Immature natural killer cell (primary cell): Measurements from ENCODE around the gene SPATA21. TPM values are rescaled to one million over a fixed set of nuclear protein-coding genes. Genes with fewer than 3 reads are reported as not detected.
A peak's percentile ranks its signal among the peaks of the same experiment; 100 is the strongest.
"Not testable (repeated sequence)": the region's sequence is repeated elsewhere in the genome, so short reads cannot be mapped to it uniquely, and the experiment has no call there.

ENCODE experiments used
- DNase-seq, 3 donors: peaks; one replicate each; pipeline ENCODE4 v3.0.0; 2022; ENCODE audit warnings: mixed read lengths in 1 of 3
- H3K27ac Mint-ChIP-seq, 6 donors: one replicate each; pipeline ENCODE4 v1.8.0; 2020; ENCODE audit warnings: mixed read lengths in 6 of 6, mild to moderate bottlenecking in 5 of 6, inconsistent platforms in 4 of 6, moderate library complexity in 3 of 6
- H3K27me3 Mint-ChIP-seq, 3 donors: one replicate each; pipeline ENCODE4 v1.8.0; 2020 to 2021; ENCODE audit warnings: low read depth in 3 of 3, mild to moderate bottlenecking in 3 of 3, mixed read lengths in 3 of 3, moderate library complexity in 3 of 3, inconsistent platforms in 1 of 3
- H3K36me3 Mint-ChIP-seq, 3 donors: one replicate each; pipeline ENCODE4 v1.8.0; 2020; ENCODE audit warnings: mixed read lengths in 3 of 3, inconsistent platforms in 2 of 3, mild to moderate bottlenecking in 2 of 3
- H3K4me1 Mint-ChIP-seq, 2 donors: one replicate each; pipeline ENCODE4 v1.8.0; 2020; ENCODE audit warnings: inconsistent platforms in 2 of 2, mild to moderate bottlenecking in 2 of 2, mixed read lengths in 2 of 2, moderate library complexity in 1 of 2
- H3K4me3 Mint-ChIP-seq, 5 donors: one replicate each; pipeline ENCODE4 v1.8.0; 2020; ENCODE audit warnings: mild to moderate bottlenecking in 5 of 5, mixed read lengths in 5 of 5, inconsistent platforms in 3 of 5, moderate library complexity in 3 of 5
- H3K9me3 Mint-ChIP-seq, 6 donors: one replicate each; pipeline ENCODE4 v1.8.0; 2020; ENCODE audit warnings: mild to moderate bottlenecking in 6 of 6, mixed read lengths in 6 of 6, inconsistent platforms in 4 of 6, moderate library complexity in 3 of 6
- polyA plus RNA-seq, 3 donors: library from polyadenylated mRNA; unstranded; fragments of 300-500 nt; fragmentation: Illumina TruSeq; gene quantifications; one replicate each; pipeline ENCODE4 v1.2.3, GENCODE V29; 2021

SPATA21 gene, protein sequence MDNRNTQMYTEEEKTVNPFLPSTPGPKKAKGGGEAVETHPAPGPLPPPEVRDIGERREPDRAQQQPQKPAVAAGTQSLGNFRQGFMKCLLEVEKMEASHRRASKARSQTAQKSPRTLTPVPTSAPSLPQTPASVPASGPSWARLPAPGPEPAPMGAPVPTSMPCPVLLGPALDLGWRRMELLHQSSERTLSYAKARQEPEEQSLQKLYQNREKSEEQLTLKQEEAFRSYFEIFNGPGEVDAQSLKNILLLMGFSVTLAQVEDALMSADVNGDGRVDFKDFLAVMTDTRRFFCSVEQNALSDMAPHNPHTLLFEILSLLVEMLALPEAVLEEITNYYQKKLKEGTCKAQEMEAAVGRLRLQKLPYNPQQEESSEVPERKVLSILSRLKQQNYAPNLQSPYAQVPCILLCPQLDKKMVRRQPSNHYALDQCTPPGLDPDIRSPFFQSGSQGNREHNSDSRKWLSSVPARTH
- not detected for polyA plus RNA-seq

DNA sequence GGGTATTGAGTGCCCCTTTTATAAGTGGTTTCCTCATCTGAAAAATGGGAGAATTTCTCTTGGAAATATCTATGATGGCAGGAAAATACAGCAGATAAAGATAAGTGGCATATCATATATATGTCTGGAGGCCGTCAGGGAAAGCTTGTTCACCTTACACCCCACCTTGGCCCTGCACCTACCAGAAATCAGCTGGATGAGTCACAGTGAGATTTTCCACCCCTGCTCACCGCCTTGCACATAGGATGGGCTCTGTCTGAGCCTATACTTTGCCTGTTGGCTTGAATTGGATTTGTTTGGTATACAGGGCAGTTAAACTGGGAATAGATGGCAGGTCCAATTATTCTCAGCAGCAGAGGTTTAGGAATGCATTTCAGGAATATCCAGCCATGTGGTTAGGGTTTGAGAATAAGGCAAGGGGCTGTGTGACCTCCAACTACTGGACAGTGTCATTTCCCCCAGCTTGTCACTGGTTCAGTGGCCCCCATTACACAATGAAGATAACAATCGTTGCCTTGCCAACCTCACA is at the start of gene SPATA21:
Gene SPATA21 (minus strand): TSS at position 479 of the 529 bp plus-strand sequence. CDS start 6,053 bp downstream, outside the sequence.
- DNase-seq, result no peak
- Mint-ChIP-seq H3K9me3 (no peaks in the 10 kb centered on the region), H3K27me3 (peaks cover 4 to 25% (median 7%) of the 10 kb centered on the region in 3 donors), H3K36me3 (no peaks in the 10 kb centered on the region), H3K4me1 (peaks cover 18 to 22% of the 10 kb centered on the region in 2 donors), H3K4me3 (no peak within 1 kb of the TSS), H3K27ac (peak within 1 kb of the TSS in 1 of 6 donors; percentile 46)

DNA sequence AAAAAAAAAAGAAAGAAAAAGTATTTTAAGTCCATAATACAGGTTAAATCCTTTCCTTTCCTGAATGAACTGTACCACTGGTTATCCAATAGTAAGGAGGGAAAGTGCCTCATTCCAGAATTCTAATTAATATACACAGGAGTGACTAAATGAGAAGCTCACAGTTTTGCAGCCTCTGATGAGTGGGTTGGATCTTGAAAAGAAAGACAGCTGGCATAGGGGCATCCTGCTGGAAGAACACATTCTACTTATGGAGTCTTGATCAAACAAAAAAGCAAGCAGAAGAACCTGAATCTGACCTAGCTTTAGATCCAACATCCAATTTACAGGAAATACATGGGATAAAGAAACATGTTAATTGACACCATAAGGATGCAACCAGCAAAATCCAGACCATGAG is 49.8 kb upstream of the SPATA21 start:
- H3K27me3 Mint-ChIP-seq, H3K4me3 Mint-ChIP-seq, DNase-seq, H3K9me3 Mint-ChIP-seq, H3K4me1 Mint-ChIP-seq, H3K36me3 Mint-ChIP-seq, H3K27ac Mint-ChIP-seq: not testable (repeated sequence)

DNA sequence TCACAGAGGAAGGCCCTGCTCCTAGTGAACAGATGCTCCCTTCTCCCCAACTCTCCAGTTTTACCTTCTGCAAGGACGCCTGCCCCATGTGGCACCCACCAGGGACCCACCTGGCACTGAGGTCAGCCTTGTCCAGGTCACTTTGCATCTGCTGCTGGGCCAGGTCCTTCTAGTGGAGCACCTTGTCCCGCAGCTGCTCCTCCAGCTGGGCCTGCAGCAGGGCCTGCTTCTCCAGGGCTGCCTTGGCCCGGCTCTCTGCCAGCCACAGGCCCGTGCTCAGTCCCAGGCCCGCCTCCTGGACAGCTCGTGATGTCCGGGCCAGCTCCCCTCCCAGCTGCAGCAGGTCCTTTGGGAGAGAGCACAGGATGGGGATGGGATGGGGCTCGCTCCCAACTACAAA is 49.1 kb upstream of the SPATA21 start:
- H3K36me3 Mint-ChIP-seq, H3K4me1 Mint-ChIP-seq, DNase-seq, H3K9me3 Mint-ChIP-seq, H3K27me3 Mint-ChIP-seq, H3K4me3 Mint-ChIP-seq, H3K27ac Mint-ChIP-seq: not testable (repeated sequence)

DNA sequence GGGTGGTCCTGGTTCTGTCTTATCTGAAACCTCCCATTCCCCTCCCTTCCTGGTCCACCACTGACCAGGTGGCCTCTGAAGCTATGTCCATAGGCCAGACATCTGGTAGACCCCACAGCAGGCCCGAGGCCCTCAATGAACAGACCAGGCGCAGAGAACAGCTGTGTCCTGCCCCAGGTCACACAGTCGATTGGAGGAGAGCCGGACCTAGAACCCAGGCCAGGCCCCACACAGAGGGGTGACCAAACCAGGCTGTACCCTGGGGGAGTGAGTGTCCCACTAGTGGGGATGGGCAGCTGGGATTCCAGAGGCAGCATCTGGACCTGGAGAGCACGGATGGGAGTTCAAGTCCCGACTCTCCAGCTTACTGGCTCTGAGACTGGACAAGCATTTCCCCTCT is 47.7 kb upstream of the SPATA21 start:
- Mint-ChIP-seq H3K27ac (no peak overlapping the region), H3K4me3 (no peak overlapping the region), H3K36me3 (peaks cover 5 to 10% (median 9%) of the 10 kb centered on the region in 3 donors), H3K4me1 (no peaks in the 10 kb centered on the region), H3K9me3 (no peaks in the 10 kb centered on the region), H3K27me3 (no peaks in the 10 kb centered on the region)
- no peak for DNase-seq

DNA sequence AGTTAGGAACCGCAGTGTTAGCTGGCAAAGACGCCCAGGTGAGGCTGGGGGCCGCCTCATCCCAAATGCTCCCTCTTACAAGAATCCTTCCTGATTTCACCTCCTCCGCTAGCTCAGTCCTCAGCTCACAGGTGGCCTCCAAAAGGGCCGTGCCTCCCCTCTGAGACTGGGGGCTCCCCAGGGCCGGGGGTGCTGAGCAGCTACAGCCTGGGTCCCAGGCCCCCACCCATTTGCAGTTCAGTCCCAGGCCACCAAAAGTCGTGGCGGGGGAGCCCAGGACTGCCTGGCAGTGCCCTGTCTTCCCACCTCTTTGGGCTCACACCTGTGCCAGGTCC is 47.2 kb upstream of the SPATA21 start:
- no peak overlapping the region for H3K4me3 Mint-ChIP-seq
- no peaks in the 10 kb centered on the region for H3K9me3 Mint-ChIP-seq
- peaks cover 5 to 10% (median 9%) of the 10 kb centered on the region in 3 donors for H3K36me3 Mint-ChIP-seq
- DNase-seq, result no peak
- H3K27me3 Mint-ChIP-seq, result no peaks in the 10 kb centered on the region
- no peaks in the 10 kb centered on the region for H3K4me1 Mint-ChIP-seq
- H3K27ac Mint-ChIP-seq, result no peak overlapping the region

DNA sequence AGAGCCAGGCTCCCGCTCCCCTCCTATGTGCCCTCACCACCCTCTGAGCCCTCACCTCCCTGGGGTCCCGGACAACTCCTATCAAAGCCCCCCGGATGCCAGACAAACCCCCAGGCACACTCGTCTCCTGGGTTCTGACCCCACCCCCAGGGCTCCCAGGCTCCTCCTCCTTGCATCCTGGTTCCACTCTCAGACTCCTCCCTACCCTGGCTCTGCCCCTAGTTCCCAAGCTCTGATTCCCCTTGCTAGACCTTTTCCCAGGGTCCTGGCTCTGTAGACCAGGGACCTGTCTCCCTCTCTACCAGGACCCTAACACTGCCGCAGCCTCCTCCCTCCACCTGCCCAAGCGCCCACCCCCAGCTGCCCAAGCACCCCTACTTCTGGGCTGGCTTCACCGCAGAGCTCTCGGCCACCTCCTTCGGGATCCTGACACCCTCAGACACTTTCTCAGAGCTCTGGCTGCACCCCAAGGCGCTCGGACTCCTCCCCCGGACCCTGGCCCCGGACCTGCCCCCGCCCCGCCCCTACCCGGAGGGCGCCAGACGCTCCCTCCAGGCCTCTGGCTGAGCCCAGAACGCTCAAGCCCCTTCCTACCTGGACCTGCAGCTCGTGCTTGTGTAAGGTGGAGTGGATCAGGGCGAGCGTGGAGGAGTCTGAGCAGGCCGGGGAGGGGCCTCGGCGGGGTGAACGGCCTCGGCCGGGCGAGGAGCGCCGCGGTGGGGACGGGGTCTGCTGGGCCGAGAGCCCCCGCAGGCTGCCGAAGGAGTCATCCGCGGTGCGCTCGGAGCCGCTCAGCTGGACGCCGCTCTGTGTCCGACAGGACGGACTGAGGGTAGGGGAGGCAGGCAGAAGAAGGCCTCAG is 46.6 kb upstream of the SPATA21 start:
- not testable (repeated sequence) for H3K27me3 Mint-ChIP-seq, H3K4me1 Mint-ChIP-seq, H3K27ac Mint-ChIP-seq, H3K36me3 Mint-ChIP-seq, DNase-seq, H3K9me3 Mint-ChIP-seq, H3K4me3 Mint-ChIP-seq

DNA sequence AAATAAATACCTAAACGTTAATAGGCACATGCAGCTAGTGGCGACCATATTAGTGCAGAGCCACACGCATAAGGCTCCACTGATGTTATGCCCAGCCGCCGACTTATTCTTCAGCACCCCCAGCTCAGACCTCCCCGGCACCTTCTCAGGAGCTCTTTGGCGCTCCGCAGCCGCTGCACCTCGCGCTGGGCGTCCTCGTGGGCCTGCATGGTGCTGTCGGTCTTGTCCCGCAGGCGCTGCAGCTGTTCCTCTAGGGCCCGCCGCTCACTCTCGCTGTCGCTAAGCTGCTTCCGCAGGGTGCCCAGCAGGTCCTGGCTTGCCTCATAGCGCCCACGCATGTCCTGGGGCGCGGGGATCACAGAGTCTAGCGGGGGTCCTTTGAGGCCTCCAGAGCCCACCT is 45.9 kb upstream of the SPATA21 start:
- H3K27ac Mint-ChIP-seq, H3K27me3 Mint-ChIP-seq, H3K4me1 Mint-ChIP-seq, H3K4me3 Mint-ChIP-seq, DNase-seq, H3K36me3 Mint-ChIP-seq, H3K9me3 Mint-ChIP-seq: not testable (repeated sequence)

DNA sequence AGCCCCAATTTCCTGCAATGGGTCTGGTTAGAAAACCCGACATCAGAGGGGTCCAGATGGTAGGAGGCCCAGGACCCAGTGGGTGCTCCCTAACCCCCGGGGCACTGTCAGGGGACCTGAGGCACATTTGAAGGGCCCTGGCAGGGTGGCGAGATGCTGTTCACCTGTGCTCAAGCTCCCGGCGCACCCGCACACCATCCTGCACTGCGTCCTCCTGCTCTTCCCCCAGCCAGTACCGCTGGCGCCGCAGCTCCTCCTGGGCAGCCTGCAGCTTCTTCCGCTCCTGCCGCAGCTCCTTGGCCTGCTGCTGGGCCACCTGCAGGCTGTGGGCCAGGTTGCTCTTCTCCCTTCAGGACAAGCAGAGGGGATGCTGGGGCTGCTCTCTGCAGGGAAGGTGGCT is 40.9 kb upstream of the SPATA21 start:
- Mint-ChIP-seq H3K9me3 (no peaks in the 10 kb centered on the region), H3K4me1 (no peaks in the 10 kb centered on the region), H3K27ac (no peak overlapping the region), H3K27me3 (no peaks in the 10 kb centered on the region), H3K4me3 (no peak overlapping the region), H3K36me3 (peaks cover 8 to 20% (median 12%) of the 10 kb centered on the region in 3 donors)
- DNase-seq, result no peak

DNA sequence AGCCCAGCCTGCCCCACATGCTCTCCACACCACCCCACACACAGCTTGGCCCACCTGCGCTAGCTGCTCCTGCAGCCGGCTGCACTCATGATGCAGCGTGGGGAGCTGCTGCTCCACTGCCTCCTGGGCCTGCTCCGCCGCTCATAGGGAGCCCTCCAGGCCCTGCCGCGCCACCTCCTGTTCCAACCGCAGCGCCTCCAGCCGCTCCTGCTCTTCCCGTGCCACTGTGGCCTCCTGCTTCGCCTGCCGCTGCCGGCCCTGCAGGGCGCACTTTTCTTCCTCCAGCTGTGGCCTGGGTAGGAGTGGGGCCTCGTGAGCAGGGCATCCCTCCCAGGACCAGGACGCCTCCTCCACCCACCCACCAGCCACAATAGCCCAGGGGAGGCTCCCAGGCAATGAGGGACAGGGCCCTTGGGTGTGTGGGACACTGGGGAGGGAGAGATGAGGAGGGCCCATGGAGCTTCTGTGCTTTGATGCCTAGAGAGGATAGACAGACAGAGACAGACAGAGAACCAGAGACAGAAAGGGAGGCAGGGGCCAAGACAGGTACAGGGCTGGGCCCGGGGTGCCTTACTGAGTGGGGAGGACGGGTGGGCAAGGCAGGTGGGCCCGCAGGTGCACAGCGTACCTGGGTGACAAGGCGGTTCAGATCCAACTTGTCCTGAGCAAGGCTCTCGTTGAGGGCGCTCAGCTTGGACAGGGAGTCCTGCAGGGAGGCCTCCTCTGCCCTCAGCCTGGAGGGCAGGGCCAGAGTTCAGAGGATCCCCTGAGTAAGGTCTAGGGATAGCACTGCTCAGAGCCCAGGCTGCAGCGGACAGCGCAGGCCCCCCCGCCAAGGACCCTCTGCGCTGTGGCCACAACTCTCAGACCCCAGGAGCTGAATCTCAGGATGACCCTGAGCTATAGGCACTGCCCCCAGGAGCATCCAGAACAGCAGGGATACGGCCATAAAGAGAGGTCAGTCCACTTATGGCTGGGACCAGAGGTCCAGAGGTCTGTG is 38.8 kb upstream of the SPATA21 start:
- not testable (repeated sequence) for H3K4me1 Mint-ChIP-seq, DNase-seq, H3K4me3 Mint-ChIP-seq, H3K27me3 Mint-ChIP-seq, H3K9me3 Mint-ChIP-seq, H3K27ac Mint-ChIP-seq
- peaks cover 10 to 34% (median 15%) of the 10 kb centered on the region in 3 donors for H3K36me3 Mint-ChIP-seq

DNA sequence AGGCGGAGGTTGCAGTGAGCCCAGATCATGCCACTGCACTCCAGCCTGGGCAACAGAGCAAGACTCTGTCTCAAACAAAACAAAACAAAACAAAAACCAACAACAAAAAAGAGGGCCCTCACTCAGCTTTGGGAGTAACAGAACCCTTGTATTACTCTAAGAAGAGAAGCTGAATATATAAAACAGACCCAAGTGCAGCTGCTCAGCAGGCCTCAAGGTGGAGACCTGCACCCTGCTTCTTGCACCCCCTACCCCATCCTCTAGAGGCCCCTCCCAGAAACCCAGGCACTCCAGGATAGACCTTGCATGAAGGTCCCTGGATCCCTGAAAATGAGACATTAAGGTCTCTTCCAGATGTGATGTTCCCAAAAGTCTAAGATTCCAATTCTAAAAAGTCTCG is 37.7 kb upstream of the SPATA21 start:
- H3K4me3 Mint-ChIP-seq, H3K27me3 Mint-ChIP-seq, H3K4me1 Mint-ChIP-seq, H3K9me3 Mint-ChIP-seq, DNase-seq, H3K27ac Mint-ChIP-seq: not testable (repeated sequence)
- peaks cover 5 to 24% (median 10%) of the 10 kb centered on the region in 3 donors for H3K36me3 Mint-ChIP-seq

DNA sequence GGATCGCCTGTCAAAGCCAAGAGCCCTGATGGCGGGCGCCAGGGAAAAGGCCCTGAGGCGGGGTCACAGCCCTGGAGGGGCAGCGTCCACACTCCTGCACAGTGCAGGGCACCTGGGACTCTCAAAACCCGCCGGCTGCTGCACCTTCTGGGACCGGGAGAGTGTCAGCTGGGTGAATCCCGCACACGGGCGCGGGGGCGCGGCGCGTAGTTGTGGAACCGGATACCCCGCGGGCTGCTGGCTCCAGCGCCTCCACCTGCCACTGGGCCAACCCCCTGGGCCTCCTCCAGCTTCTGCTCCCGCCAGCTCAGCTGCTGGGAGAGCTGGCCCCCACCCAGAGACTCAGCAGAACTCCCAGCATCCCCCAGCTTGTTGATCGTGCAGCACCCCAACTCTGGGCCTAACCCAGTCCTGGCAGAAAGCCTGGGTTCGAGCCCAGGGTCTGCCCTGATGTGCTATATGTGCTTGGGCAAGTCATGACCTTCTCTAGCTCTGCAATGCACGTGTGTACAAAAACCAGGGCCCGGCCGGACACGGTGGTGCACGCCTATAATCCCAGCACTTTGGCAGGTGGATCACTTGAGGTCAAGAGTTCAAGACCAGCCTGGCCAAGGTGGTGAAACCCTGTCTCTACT is 37.1 kb upstream of the SPATA21 start:
- Mint-ChIP-seq H3K9me3 (no peaks in the 10 kb centered on the region), H3K27ac (no peak overlapping the region), H3K27me3 (peaks cover 0 to 1% (median 0%) of the 10 kb centered on the region in 3 donors), H3K4me1 (no peaks in the 10 kb centered on the region), H3K36me3 (peaks cover 5 to 30% (median 10%) of the 10 kb centered on the region in 3 donors), H3K4me3 (no peak overlapping the region)
- no peak for DNase-seq

DNA sequence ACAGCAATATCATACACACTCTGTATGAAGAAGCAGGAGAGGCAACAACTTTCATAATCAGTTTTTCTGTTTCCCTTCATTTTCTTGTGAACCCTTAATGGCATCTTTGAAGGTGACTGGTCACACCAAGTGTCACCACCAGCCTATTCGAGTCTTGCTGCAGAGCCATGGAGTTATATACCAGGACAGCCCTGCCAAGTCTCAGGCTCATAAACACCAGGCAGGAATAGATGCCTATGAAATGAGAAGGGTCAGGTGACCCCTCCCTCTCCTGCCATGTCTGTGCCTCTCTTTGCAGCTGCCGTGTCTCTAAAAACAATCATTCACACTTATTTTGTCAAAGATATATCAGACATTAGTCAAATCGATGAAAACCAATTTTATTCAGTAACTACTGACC is 31.3 kb upstream of the SPATA21 start:
- DNase-seq, result no peak
- H3K9me3 Mint-ChIP-seq, result no peaks in the 10 kb centered on the region
- H3K27me3 Mint-ChIP-seq, result peaks cover 0 to 2% (median 0%) of the 10 kb centered on the region in 3 donors
- no peak overlapping the region for H3K27ac Mint-ChIP-seq
- no peaks in the 10 kb centered on the region for H3K4me1 Mint-ChIP-seq
- H3K36me3 Mint-ChIP-seq, result peaks cover 5 to 34% (median 11%) of the 10 kb centered on the region in 3 donors
- H3K4me3 Mint-ChIP-seq, result no peak overlapping the region
